ENCODE measurements around the gene DNPH1. TPM values are rescaled to one million over a fixed set of nuclear protein-coding genes. Genes with fewer than 3 reads are reported as not detected.

The DNPH1 gene
- total RNA-seq, 1 donor from 2014 or later, result 31.3 TPM

DNA sequence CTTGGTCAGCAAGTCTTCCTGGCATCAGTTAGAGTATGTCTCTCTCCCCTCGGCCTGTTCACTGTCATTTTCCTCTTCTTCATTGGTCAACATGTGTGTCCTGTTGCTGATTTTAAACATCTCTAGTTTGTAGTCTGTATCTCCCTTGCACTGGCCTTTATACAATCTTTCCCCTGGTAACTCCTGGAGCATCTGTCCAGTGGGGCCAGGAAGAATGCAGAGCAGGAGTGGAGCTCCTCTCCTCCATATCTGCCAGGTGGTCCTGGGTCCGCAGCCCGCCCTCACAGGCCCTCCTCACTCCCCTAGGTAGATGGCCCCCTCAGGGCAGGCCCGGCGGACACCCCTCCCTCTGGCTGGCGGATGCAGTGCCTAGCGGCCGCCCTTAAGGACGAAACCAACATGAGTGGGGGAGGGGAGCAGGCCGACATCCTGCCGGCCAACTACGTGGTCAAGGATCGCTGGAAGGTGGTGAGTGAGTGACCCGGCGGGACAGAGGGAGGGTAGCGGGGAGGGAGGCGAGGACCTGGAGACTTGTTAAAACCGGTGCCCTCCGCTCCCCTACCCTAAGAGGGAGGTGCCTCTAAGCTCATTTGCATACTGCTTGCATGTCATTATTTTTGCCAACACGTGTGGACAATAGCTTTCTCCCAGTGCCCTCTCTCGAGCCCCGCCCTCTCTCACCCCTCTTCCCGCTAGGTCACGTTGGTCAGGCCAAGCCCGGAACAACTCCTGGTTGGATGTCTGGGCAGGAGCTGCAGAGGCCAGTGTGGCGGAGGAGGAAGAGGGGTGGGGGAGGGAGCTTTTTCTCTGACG lies 17.2 kb upstream of the DNPH1 start:
- H3K9me3 ChIP-seq (ENCODE audit: control insufficient read depth in 3 of 3, low read length in 3 of 3), result no peaks in the 10 kb centered on the region
- peak overlapping the region in 1 of 3 donors; percentile 76 for H3K9ac ChIP-seq (ENCODE audit: low read depth in 1 of 3, low read length in 3 of 3)
- no peak overlapping the region for H3K27ac ChIP-seq (ENCODE audit: low read depth, low read length)
- H3K27me3 ChIP-seq (ENCODE audit: control insufficient read depth in 3 of 3, insufficient read depth in 3 of 3, low read length in 3 of 3), result peaks cover 34 to 48% (median 40%) of the 10 kb centered on the region in 3 donors
- no peaks in the 10 kb centered on the region for H3K36me3 ChIP-seq (ENCODE audit: control insufficient read depth in 3 of 3, insufficient read depth in 3 of 3, low read length in 3 of 3)
- peak overlapping the region; percentile 72 to 86 (median 79) for H3K4me3 ChIP-seq (ENCODE audit: low read length in 3 of 3)
- H3K4me1 ChIP-seq (ENCODE audit: control insufficient read depth in 3 of 3, insufficient read depth in 3 of 3, low read length in 3 of 3), result peaks cover 10 to 16% (median 13%) of the 10 kb centered on the region in 3 donors

DNA sequence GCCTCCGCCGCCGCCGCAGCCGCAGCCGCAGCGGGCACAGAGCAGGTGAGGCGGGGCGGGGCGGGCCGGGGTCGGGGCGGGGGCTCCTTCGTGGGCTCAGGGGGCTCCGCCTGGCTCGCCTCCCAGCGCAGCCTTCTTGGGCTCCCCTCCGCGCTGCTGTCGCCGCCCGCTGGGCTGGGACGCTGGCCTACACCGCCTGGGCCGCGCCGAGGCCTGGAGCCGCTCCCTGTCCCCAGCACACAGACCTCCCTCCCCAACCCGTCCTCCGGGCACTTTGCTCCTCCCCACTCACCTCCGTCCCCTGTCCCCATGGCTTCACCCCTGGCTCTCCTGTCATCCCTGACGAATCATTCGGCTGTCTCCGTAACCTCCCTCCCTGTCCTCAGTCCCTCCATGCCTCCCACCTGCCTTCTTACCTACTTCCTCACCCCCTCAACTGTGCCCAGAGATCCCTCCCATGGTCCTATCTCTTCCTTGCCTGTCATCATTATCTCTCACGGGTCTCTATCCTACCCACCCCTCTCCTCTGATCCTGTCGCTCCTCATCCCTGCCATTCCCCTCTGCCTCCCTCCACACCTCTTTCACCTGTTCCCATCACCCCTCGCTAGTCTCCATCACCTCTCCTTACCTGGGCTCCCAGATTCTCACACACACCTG lies 14.5 kb upstream of the DNPH1 start:
- Histone ChIP-seq H3K9ac (ENCODE audit: low read depth in 1 of 3, low read length in 3 of 3) (no peak overlapping the region), H3K36me3 (ENCODE audit: control insufficient read depth in 3 of 3, insufficient read depth in 3 of 3, low read length in 3 of 3) (no peaks in the 10 kb centered on the region), H3K4me3 (ENCODE audit: low read length in 3 of 3) (no peak overlapping the region), H3K27ac (ENCODE audit: low read depth, low read length) (no peak overlapping the region), H3K9me3 (ENCODE audit: control insufficient read depth in 3 of 3, low read length in 3 of 3) (peaks cover 0 to 2% (median 0%) of the 10 kb centered on the region in 3 donors), H3K27me3 (ENCODE audit: control insufficient read depth in 3 of 3, insufficient read depth in 3 of 3, low read length in 3 of 3) (peaks cover 31 to 53% (median 44%) of the 10 kb centered on the region in 3 donors), H3K4me1 (ENCODE audit: control insufficient read depth in 3 of 3, insufficient read depth in 3 of 3, low read length in 3 of 3) (peaks cover 10 to 16% (median 13%) of the 10 kb centered on the region in 3 donors)

DNA sequence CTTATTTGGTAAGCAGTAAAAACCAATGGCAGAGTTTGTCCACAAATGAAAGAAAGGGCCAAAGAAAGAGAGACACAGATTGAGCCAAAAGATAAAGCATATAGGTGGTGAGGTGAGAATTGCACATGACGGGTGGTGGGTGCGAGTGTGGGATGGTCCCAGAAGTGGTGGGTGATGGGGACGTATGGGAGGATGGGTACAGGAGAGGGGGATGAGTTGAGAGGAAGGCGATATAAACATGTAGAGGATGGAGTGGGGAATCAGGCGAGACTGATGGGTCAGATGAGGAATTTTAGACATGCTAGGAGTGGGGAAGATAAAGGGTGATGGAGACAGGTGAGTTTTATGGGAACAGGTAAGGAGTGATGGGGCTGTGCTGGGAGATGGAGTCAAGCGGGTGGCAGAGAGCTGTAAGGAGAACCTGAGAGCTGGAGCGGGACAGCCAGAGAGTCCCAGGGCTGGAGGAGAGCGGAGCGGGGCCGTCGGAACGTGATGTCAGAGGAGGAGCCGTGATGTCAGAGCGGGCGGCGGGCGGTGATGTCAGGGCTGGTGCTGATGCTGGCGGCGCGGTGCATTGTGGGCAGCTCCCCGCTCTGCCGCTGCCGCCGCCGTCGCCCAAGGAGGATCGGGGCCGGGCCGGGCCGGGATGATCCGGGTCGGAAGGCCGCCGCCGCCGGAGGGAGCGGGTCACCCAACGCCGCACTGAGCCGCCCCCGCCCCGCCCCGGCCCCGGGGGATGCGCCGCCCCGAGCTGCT lies 13.8 kb upstream of the DNPH1 start, which contains the start of gene TTBK1:
Gene TTBK1, plus strand, starts transcription at position 574 of the 756 bp plus-strand sequence. CDS start 3,180 bp downstream, outside the sequence.
- Histone ChIP-seq H3K4me1 (ENCODE audit: control insufficient read depth in 3 of 3, insufficient read depth in 3 of 3, low read length in 3 of 3) (peaks cover 10 to 16% (median 13%) of the 10 kb centered on the region in 3 donors), H3K4me3 (ENCODE audit: low read length in 3 of 3) (no peak within 1 kb of the TSS), H3K9ac (ENCODE audit: low read depth in 1 of 3, low read length in 3 of 3) (no peak within 1 kb of the TSS), H3K36me3 (ENCODE audit: control insufficient read depth in 3 of 3, insufficient read depth in 3 of 3, low read length in 3 of 3) (no peaks in the 10 kb centered on the region), H3K9me3 (ENCODE audit: control insufficient read depth in 3 of 3, low read length in 3 of 3) (peaks cover 0 to 2% (median 0%) of the 10 kb centered on the region in 3 donors), H3K27ac (ENCODE audit: low read depth, low read length) (no peak within 1 kb of the TSS), H3K27me3 (ENCODE audit: control insufficient read depth in 3 of 3, insufficient read depth in 3 of 3, low read length in 3 of 3) (peaks cover 31 to 54% (median 44%) of the 10 kb centered on the region in 3 donors)

GRCh38 chr6:43241446-43241845 lies 12.2 kb upstream of the DNPH1 start:
- H3K27ac ChIP-seq (ENCODE audit: low read depth, low read length), result no peak overlapping the region
- H3K9ac ChIP-seq (ENCODE audit: low read depth in 1 of 3, low read length in 3 of 3), result no peak overlapping the region
- H3K27me3 ChIP-seq (ENCODE audit: control insufficient read depth in 3 of 3, insufficient read depth in 3 of 3, low read length in 3 of 3), result peaks cover 31 to 57% (median 44%) of the 10 kb centered on the region in 3 donors
- H3K4me1 ChIP-seq (ENCODE audit: control insufficient read depth in 3 of 3, insufficient read depth in 3 of 3, low read length in 3 of 3), result peaks cover 0 to 2% (median 0%) of the 10 kb centered on the region in 3 donors
- H3K36me3 ChIP-seq (ENCODE audit: control insufficient read depth in 3 of 3, insufficient read depth in 3 of 3, low read length in 3 of 3), result no peaks in the 10 kb centered on the region
- H3K9me3 ChIP-seq (ENCODE audit: control insufficient read depth in 3 of 3, low read length in 3 of 3), result peaks cover 0 to 2% (median 0%) of the 10 kb centered on the region in 3 donors
- no peak overlapping the region for H3K4me3 ChIP-seq (ENCODE audit: low read length in 3 of 3)

- Histone ChIP-seq H3K9ac (ENCODE audit: low read depth in 1 of 3, low read length in 3 of 3) (no peak overlapping the region), H3K4me1 (ENCODE audit: control insufficient read depth in 3 of 3, insufficient read depth in 3 of 3, low read length in 3 of 3) (no peaks in the 10 kb centered on the region), H3K4me3 (ENCODE audit: low read length in 3 of 3) (no peak overlapping the region), H3K27ac (ENCODE audit: low read depth, low read length) (no peak overlapping the region), H3K9me3 (ENCODE audit: control insufficient read depth in 3 of 3, low read length in 3 of 3) (peaks cover 0 to 2% (median 0%) of the 10 kb centered on the region in 3 donors), H3K36me3 (ENCODE audit: control insufficient read depth in 3 of 3, insufficient read depth in 3 of 3, low read length in 3 of 3) (no peaks in the 10 kb centered on the region), H3K27me3 (ENCODE audit: control insufficient read depth in 3 of 3, insufficient read depth in 3 of 3, low read length in 3 of 3) (peaks cover 31 to 52% (median 44%) of the 10 kb centered on the region in 3 donors)
These were observed 11.7 kb upstream of the DNPH1 start for GRCh38 chr6:43240950-43241349.

DNA sequence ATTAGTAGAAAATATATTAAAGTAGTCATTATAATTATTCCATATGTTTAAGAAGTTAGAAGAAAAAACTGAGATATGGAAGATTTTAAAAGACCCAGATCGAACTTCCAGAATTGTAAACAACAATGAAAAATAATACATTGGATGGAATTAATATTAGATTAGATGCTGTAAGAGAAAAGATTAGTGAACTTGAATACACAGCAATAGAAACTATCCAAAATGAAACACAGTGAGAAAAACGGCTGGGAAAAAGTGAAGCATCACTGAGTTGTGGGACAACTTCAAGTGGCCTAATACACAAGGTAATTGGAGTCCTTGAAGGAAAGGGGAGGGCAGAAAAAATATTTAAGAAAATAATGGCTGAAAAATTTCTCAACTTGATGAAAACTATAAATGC lies 9.8 kb upstream of the DNPH1 start:
- H3K27ac ChIP-seq (ENCODE audit: low read depth, low read length), result no peak overlapping the region
- H3K9ac ChIP-seq (ENCODE audit: low read depth in 1 of 3, low read length in 3 of 3), result no peak overlapping the region
- no peak overlapping the region for H3K4me3 ChIP-seq (ENCODE audit: low read length in 3 of 3)
- H3K9me3 ChIP-seq (ENCODE audit: control insufficient read depth in 3 of 3, low read length in 3 of 3), result peaks cover 0 to 2% (median 0%) of the 10 kb centered on the region in 3 donors
- no peaks in the 10 kb centered on the region for H3K4me1 ChIP-seq (ENCODE audit: control insufficient read depth in 3 of 3, insufficient read depth in 3 of 3, low read length in 3 of 3)
- H3K36me3 ChIP-seq (ENCODE audit: control insufficient read depth in 3 of 3, insufficient read depth in 3 of 3, low read length in 3 of 3), result no peaks in the 10 kb centered on the region
- H3K27me3 ChIP-seq (ENCODE audit: control insufficient read depth in 3 of 3, insufficient read depth in 3 of 3, low read length in 3 of 3), result peaks cover 22 to 36% (median 29%) of the 10 kb centered on the region in 3 donors

- Histone ChIP-seq H3K4me3 (ENCODE audit: low read length in 3 of 3) (no peak overlapping the region), H3K36me3 (ENCODE audit: control insufficient read depth in 3 of 3, insufficient read depth in 3 of 3, low read length in 3 of 3) (no peaks in the 10 kb centered on the region)
These were observed 6.6 kb upstream of the DNPH1 start for GRCh38 chr6:43235841-43236240.

DNA sequence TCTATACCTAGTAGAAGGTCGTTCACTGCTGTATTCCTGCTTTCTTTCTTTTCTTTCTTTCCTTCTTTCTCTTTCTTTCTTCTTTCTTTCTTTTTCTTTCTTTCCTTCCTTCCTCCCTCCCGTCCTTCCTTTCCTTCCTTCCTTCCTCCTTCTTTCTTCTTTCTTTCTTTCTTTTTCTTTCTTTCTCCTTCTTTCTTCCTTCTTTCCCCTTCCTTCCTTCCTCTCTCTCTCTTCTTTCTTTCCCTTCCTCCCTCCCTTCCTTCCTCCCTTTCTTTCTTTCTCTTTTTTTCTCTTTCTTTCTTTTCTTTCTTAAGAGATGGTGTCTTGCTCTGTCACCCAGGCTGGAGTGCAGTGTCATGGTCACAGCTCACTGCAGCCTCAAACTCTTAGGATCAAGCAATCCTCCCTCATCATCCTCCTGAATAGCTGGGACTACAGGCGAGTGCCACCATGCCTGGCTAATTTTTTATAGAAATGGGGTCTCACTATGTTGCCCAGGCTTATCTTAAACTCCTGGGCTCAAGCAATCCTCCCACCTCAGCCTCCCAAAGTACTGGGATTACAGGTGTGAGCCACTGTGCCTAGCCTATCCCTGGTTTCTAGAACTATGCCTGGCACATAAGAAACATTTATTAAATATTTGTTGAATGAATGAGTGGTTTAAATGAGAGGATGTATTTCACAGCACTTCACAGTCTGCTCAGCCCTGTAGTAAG lies 2.6 kb upstream of the DNPH1 start:
- Histone ChIP-seq H3K4me1 (ENCODE audit: control insufficient read depth in 3 of 3, insufficient read depth in 3 of 3, low read length in 3 of 3) (peaks cover 4 to 11% (median 5%) of the 10 kb centered on the region in 3 donors), H3K27me3 (ENCODE audit: control insufficient read depth in 3 of 3, insufficient read depth in 3 of 3, low read length in 3 of 3) (peaks cover 0 to 5% (median 0%) of the 10 kb centered on the region in 3 donors), H3K27ac (ENCODE audit: low read depth, low read length) (no peak overlapping the region), H3K9ac (ENCODE audit: low read depth in 1 of 3, low read length in 3 of 3) (no peak overlapping the region), H3K9me3 (ENCODE audit: control insufficient read depth in 3 of 3, low read length in 3 of 3) (no peaks in the 10 kb centered on the region), H3K4me3 (ENCODE audit: low read length in 3 of 3) (no peak overlapping the region), H3K36me3 (ENCODE audit: control insufficient read depth in 3 of 3, insufficient read depth in 3 of 3, low read length in 3 of 3) (no peaks in the 10 kb centered on the region)

More at GRCh38 chr6:43235841-43236240, 6.6 kb upstream of the DNPH1 start:
- H3K27ac ChIP-seq (ENCODE audit: low read depth, low read length), result no peak overlapping the region
- H3K27me3 ChIP-seq (ENCODE audit: control insufficient read depth in 3 of 3, insufficient read depth in 3 of 3, low read length in 3 of 3), result peaks cover 4 to 9% (median 5%) of the 10 kb centered on the region in 3 donors
- H3K9ac ChIP-seq (ENCODE audit: low read depth in 1 of 3, low read length in 3 of 3), result no peak overlapping the region
- no peaks in the 10 kb centered on the region for H3K4me1 ChIP-seq (ENCODE audit: control insufficient read depth in 3 of 3, insufficient read depth in 3 of 3, low read length in 3 of 3)
- H3K9me3 ChIP-seq (ENCODE audit: control insufficient read depth in 3 of 3, low read length in 3 of 3), result peaks cover 0 to 2% (median 0%) of the 10 kb centered on the region in 3 donors

- H3K27me3 ChIP-seq (ENCODE audit: control insufficient read depth in 3 of 3, insufficient read depth in 3 of 3, low read length in 3 of 3), result peaks cover 0 to 5% (median 0%) of the 10 kb centered on the region in 3 donors
- no peak overlapping the region for H3K4me3 ChIP-seq (ENCODE audit: low read length in 3 of 3)
These were observed 1.8 kb upstream of the DNPH1 start for GRCh38 chr6:43231053-43231452.

More at GRCh38 chr6:43231053-43231452, 1.8 kb upstream of the DNPH1 start:
- H3K27ac ChIP-seq (ENCODE audit: low read depth, low read length), result no peak overlapping the region
- peaks cover 4 to 11% (median 5%) of the 10 kb centered on the region in 3 donors for H3K4me1 ChIP-seq (ENCODE audit: control insufficient read depth in 3 of 3, insufficient read depth in 3 of 3, low read length in 3 of 3)
- peaks cover 1 to 4% (median 2%) of the 10 kb centered on the region in 3 donors for H3K36me3 ChIP-seq (ENCODE audit: control insufficient read depth in 3 of 3, insufficient read depth in 3 of 3, low read length in 3 of 3)
- no peaks in the 10 kb centered on the region for H3K9me3 ChIP-seq (ENCODE audit: control insufficient read depth in 3 of 3, low read length in 3 of 3)
- no peak overlapping the region for H3K9ac ChIP-seq (ENCODE audit: low read depth in 1 of 3, low read length in 3 of 3)
